Pons (tissue), 1 donor: Measurements from ENCODE around the gene KAT8.
"Not testable (repeated sequence)": the region's sequence is repeated elsewhere in the genome, so short reads cannot be mapped to it uniquely, and the experiment has no call there.

Source experiments
- DNase-seq: peaks from one replicate; pipeline ENCODE4 v3.0.0-alpha.2; 2016; ENCODE audit warnings: low spot score

Gene KAT8

DNA sequence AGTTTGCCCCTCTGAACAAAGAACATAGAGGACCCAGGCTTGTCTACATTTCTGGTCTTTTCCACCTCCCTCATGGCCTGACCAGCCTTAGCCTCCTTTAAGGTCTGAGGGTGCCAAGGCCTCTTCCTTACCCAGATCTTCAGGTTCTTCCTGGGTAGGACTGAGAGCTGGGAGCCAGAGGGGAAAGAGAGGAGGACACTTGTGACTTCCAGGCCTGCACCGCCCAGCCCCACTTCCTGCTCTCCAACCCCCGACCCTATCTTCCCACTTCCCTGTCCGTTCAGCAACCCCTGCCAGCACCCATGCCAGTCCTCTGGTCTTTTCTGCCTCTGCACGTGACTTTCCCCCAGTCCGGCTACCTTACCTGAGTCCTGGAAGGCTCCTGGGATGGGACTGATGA is 31.9 kb downstream of the KAT8 start:
- no peak for DNase-seq

DNA sequence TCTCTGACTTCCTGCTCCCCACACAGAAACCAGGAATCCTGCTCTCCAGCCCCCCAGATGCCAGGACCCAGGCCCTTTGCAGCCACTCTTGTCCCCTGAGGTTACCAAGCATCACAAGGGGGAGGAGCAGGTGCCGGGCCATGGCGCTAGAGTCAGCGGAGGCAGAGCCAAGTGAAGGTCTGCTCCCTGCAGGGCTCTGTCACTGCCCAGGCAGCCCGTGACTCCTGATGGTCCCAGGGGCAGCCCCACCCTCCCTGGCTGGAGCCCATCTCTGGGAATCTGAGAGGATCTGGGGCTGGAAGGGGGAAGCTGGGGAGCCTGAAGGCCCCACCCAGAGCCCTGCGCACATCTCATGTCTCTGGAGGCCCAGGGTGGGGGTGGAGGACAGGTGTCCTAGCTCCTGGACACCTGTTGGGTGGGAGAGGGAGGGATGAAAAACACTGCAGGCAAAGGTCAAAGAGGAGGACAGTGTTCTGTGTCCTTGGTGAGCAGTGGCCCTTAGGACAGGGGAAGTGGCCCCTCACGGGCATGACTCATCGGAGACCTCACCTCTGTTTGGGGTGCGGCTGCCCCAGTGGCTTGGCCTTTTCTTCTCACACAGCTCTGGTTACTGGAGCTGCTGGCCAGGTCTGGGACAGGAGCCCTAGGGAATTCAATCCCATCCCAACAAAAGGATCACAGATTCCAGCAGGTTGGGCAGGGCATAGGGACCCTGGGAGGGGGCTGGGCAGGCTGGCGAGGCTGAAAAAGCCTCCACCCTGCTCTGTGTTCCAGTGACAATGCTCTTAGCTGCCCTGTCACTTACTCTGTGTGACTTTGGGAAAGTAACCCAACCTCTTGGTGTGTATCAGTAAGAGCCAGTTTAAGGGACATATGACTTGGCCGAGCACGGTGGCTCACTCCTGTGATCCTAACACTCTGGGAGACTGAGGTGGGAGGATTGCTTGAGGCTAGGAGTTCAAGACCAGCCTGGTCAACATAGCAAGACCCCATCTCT is 32.7 kb downstream of the KAT8 start, which contains the start of gene PRSS36:
PRSS36 (minus strand) TSS at position 173 of the 997 bp plus-strand sequence; CDS start at position 142, 31 bp downstream.
- no peak for DNase-seq

DNA sequence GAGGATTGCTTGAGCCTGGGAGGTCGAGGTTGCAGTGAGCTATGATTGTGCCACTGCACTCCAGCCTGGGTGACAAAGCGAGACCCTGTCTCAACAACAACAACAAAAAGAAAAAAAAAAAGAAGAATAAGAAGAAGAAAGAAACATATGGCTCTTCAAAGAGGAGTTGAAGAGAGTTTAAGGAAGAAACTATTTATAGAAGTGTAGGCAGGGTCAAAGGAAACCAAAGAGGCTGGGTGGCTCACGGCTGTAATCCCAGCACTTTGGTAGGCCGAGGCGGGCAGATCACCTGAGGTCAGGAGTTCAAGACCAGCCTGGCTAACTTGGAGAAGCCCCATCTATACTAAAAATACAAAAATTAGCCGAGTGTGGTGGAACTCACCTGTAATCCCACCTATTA is 33.5 kb downstream of the KAT8 start:
- not testable (repeated sequence) for DNase-seq

DNA sequence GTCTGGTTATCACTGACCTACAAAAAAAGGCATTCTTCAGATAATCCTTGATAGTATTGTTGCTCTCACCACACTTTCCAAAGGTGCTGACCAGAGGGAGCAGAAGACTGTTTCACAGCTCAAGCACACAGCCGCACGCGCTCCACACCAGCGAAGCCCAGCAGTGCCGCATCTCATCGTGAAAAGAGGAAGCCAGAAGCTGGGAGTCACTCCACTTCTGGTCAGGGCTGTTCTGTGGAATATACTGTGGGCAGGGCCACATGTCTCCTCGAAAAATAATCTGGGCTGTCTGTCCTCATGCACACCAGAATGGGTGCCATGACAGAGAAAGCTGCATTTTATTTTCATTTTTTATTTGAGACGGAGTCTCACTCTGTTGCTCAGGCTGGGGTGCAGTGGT is 39.7 kb downstream of the KAT8 start:
- peak; percentile 26 for DNase-seq

DNA sequence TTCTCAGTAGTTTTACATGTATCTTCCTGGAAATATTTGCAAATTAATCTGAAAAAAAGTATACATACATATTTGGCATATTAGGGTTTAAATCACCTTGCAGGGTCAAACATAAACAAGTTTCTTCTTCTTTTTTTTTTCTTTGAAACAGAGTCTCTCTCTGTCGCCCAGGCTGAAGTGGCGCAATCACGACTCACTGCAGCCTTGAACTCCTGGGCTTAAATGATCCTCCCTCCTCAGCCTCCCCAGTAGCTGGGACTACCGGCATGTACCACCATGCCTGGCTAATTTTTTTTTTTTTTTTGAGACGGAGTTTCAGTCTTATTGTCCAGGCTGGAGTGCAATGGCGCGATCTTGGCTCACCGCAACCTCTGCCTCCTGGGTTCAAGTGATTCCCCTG is 49.9 kb downstream of the KAT8 start:
- DNase-seq, result no peak

DNA sequence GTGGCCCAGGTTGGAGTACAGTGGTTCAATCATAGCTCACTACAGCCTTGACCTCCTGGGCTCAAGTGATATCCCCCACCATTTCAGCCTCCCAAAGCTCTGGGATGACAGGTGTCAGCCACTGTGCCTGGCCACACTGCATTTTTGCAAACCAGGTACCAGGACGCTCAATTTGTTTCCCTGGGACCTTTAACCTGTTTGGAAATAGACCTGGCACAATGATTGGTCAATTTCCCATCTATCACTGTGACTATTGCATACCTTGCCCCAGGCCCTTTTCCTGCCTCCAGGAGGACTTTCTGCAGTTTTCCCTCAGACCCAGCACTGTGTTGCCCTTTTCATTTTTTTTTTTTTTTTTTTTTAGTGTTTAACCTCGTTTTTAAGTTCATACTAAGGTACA is 51.4 kb downstream of the KAT8 start:
- no peak for DNase-seq

DNA sequence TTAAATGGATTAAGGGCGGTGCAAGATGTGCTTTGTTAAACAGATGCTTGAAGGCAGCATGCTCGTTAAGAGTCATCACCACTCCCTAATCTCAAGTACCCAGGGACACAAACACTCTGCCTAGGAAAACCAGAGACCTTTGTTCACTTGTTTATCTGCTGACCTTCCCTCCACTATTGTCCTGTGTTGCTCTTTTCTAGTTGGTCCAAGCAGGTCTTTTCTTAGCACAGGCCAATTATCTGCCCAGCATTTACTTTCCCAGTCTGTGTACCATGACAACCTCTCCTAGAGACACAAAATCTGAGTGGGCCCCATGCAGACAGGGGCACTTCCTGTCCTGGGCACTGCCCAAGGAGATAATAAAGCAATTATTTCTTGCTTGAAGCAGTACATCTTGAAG is 52.6 kb downstream of the KAT8 start:
- DNase-seq, result not testable (repeated sequence)

DNA sequence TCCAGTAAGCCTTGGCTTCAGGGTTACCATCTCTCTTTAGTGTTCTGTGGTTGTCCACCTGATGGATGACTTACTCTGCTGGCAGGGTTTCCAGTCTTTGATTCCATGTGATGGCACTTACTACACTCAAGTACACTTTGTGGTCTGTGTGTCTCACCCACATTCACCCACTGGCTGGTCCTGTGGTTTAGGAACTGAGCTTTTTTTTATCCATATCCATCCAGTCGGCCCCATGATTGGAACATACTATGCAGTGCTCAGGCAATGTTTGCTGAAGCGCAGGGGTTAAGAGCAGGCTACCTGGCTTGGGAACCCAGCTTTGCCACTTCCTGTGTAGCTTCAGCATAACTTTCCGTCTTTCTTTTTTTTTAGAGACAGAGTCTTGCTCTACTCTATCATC is 59.7 kb downstream of the KAT8 start:
- DNase-seq, result no peak

DNA sequence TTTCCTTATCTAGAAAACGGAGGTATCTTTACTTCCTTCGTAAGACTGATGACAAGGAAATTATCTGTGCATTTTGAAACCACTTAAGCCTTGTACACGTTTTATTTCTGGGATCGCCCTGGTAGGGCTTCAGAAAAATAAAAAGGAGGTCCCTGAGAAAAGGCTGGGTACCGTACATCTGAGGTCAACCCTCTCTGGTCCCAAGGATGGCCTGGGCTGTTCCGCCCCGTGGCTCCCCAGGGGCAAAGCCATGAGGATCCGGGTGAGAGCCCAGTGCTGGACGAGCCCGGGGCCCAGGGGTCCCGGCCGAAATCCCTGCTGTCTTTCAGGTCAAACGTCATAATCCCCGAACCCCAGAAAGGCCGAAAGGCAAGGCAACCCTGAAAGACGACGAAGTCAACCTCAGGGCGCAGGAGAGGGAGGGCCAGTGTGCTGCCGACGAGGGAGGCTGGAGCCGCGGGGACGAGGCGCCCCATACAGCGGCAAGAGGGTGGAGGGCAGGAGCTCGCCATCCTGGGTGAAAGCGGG is 61.8 kb downstream of the KAT8 start:
- DNase-seq, result no peak

DNA sequence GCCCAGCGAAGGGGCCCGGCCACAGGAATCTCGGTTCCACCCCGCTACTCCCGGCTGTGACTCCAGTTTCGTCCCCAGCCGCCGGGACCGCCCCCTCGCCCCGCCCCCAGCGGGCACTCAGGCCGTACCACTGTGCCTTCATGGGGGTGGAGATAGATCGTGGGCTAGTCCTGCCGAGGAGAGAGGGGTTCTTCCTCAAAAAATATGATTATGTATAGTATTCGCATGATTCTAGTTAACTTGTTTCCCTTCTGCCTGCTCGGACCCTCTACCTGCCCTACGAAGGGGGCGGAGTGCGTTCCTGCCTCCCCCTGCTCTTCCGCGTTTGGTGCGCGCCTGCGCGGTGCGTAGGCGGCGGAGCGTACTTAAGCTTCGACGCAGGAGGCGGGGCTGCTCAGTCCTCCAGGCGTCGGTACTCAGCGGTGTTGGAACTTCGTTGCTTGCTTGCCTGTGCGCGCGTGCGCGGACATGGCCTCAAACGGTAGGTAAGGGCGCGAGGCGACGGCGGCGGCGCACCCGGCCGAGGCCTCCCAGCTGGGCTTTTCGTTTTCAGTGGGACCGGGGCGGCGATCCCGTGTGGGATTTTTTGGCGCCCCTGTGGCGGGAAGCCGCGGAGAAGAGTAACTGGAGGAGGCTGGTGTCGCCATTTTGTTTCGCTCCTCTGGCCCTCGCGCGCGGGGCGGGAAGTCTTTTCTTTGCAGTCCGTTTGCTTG is 62.4 kb downstream of the KAT8 start, which contains the start of gene FUS:
FUS (plus strand) TSS at position 393 of the 713 bp plus-strand sequence; CDS start at position 469, 76 bp downstream.
- DNase-seq, result peak; percentile 92
